ENCODE data around the gene GMNC.
"Not testable (repeated sequence)": the region's sequence is repeated elsewhere in the genome, so short reads cannot be mapped to it uniquely, and the experiment has no call there.

The GMNC gene

GRCh38 chr3:190862209-190863118 is at the start of gene GMNC:
Gene GMNC (minus strand): TSS chr3:190862694. CDS start chr3:190862615, 79 bp downstream.
- peak; percentile 67 for DNase-seq

GRCh38 chr3:190911382-190911781 is 48.9 kb upstream of the GMNC start:
- no peak for DNase-seq

- no peak for DNase-seq
Observed at GRCh38 chr3:190909908-190910307, 47.4 kb upstream of the GMNC start.

GRCh38 chr3:190903156-190903555 is 40.7 kb upstream of the GMNC start:
- no peak for DNase-seq

GRCh38 chr3:190902292-190902691 is 39.8 kb upstream of the GMNC start:
- no peak for DNase-seq

GRCh38 chr3:190892395-190892902 is 30.0 kb upstream of the GMNC start:
- DNase-seq: no peak

- no peak for DNase-seq
Observed at GRCh38 chr3:190886945-190887344, 24.5 kb upstream of the GMNC start.

- DNase-seq: peak; percentile 52
Observed at GRCh38 chr3:190883973-190884832, 21.7 kb upstream of the GMNC start.

GRCh38 chr3:190883141-190883540 is 20.6 kb upstream of the GMNC start:
- no peak for DNase-seq

GRCh38 chr3:190877925-190878324 is 15.4 kb upstream of the GMNC start:
- peak; percentile 21 for DNase-seq

- DNase-seq: not testable (repeated sequence)
Observed at GRCh38 chr3:190876433-190876832, 13.9 kb upstream of the GMNC start.

- DNase-seq: not testable (repeated sequence)
Observed at GRCh38 chr3:190875061-190875460, 12.6 kb upstream of the GMNC start.

- no peak for DNase-seq
Observed at GRCh38 chr3:190870127-190870526, 7.6 kb upstream of the GMNC start.

- no peak for DNase-seq
Observed at GRCh38 chr3:190867071-190867470, 4.6 kb upstream of the GMNC start.

GRCh38 chr3:190865828-190866227 is 3.3 kb upstream of the GMNC start:
- DNase-seq: no peak

- no peak for DNase-seq
Observed at GRCh38 chr3:190865419-190865818, 2.9 kb upstream of the GMNC start.

- DNase-seq: no peak
Observed at GRCh38 chr3:190864002-190864401, 1.5 kb upstream of the GMNC start.

- DNase-seq: no peak
Observed at GRCh38 chr3:190863119-190863465, 598 bp upstream of the GMNC start.

- no peak for DNase-seq
Observed at GRCh38 chr3:190860521-190860920, 2.0 kb downstream of the GMNC start.

- no peak for DNase-seq
Observed at GRCh38 chr3:190855151-190855550, 7.3 kb downstream of the GMNC start.

- DNase-seq: no peak
Observed at GRCh38 chr3:190854062-190854461, 8.4 kb downstream of the GMNC start.

GRCh38 chr3:190853464-190853863 is 9.0 kb downstream of the GMNC start:
- no peak for DNase-seq

- DNase-seq: no peak
Observed at GRCh38 chr3:190849607-190850006, 12.9 kb downstream of the GMNC start.

GRCh38 chr3:190848870-190849269 is 13.6 kb downstream of the GMNC start:
- DNase-seq: no peak

All from activated CD4-positive, alpha-beta T cell treated with anti-CD3 and anti-CD28 coated beads, Interleukin-2, amount 50 U/mL, for 16 hours (primary cell).